HepG2 (cell line): Measurements from ENCODE around the gene TBX3. TPM values are rescaled to one million over a fixed set of nuclear protein-coding genes. Genes with fewer than 3 reads are reported as not detected.
A peak's percentile ranks its signal among the peaks of the same experiment; 100 is the strongest.

ENCODE experiments used
- AFF4 ChIP-seq: sonication (generic); formaldehyde crosslinking; IDR thresholded peaks from 2 replicates; pipeline ENCODE4 v1.4.0; 2020; ENCODE audit warnings: missing genetic modification reagents
- HNRNPLL ChIP-seq: fragments of 200-400 bp; formaldehyde crosslinking; IDR thresholded peaks from 2 replicates; pipeline ENCODE4 v1.6.1; 2017; ENCODE audit warnings: mild to moderate bottlenecking, low read depth, low read length; ENCODE audit not compliant: poor library complexity, severe bottlenecking
- IRX3 ChIP-seq: sonication (generic); formaldehyde crosslinking; IDR thresholded peaks from 2 replicates; pipeline ENCODE4 v1.8.1; 2023; ENCODE audit warnings: mild to moderate bottlenecking, low read depth, missing genetic modification reagents, borderline replicate concordance
- KLF6 ChIP-seq: IDR thresholded peaks from 2 replicates; pipeline ENCODE4 v1.8.0; 2016; ENCODE audit warnings: missing biosample characterization, missing genetic modification reagents
- LBX2 ChIP-seq: sonication (generic); formaldehyde crosslinking; IDR thresholded peaks from 2 replicates; pipeline ENCODE4 v1.5.0; 2020; ENCODE audit warnings: missing genetic modification reagents, mild to moderate bottlenecking, borderline replicate concordance
- MED1 ChIP-seq: sonication (generic); formaldehyde crosslinking; IDR thresholded peaks from 2 replicates; pipeline ENCODE4 v1.4.0; 2020; ENCODE audit warnings: missing genetic modification reagents
- NR3C1 ChIP-seq: sonication (generic); formaldehyde crosslinking; IDR thresholded peaks from 2 replicates; pipeline ENCODE4 v1.4.0; 2020; ENCODE audit warnings: missing genetic modification reagents
- SAP130 ChIP-seq: IDR thresholded peaks from 2 replicates; pipeline ENCODE4 v1.6.1; 2016; ENCODE audit warnings: low read depth
- TEAD2 ChIP-seq: sonication (generic); formaldehyde crosslinking; IDR thresholded peaks from 2 replicates; pipeline ENCODE4 v1.9.0; 2021; ENCODE audit warnings: missing genetic modification reagents
- ZBTB33 ChIP-seq: sonication (generic); formaldehyde crosslinking; IDR thresholded peaks from 2 replicates; pipeline ENCODE4 v1.4.0; 2020; ENCODE audit warnings: missing genetic modification reagents
- ZFP36L2 ChIP-seq: sonication (generic); formaldehyde crosslinking; IDR thresholded peaks from 2 replicates; pipeline ENCODE4 v1.4.0; 2020; ENCODE audit warnings: missing genetic modification reagents
- ZNF317 ChIP-seq: sonication (generic); formaldehyde crosslinking; IDR thresholded peaks from 2 replicates; pipeline ENCODE4 v1.5.0; 2020; ENCODE audit warnings: mild to moderate bottlenecking, missing genetic modification reagents
- ZNF333 ChIP-seq: sonication (generic); formaldehyde crosslinking; IDR thresholded peaks from 2 replicates; pipeline ENCODE4 v1.4.0; 2020; ENCODE audit warnings: mild to moderate bottlenecking, missing genetic modification reagents, borderline replicate concordance
- ZNF414 ChIP-seq: sonication (generic); formaldehyde crosslinking; IDR thresholded peaks from 2 replicates; pipeline ENCODE4 v1.5.0; 2020; ENCODE audit warnings: missing genetic modification reagents
- ZNF563 ChIP-seq: sonication (generic); formaldehyde crosslinking; IDR thresholded peaks from 2 replicates; pipeline ENCODE4 v1.8.0; 2022; ENCODE audit warnings: mild to moderate bottlenecking, moderate library complexity, missing genetic modification reagents
- ZSCAN31 ChIP-seq: sonication (generic); formaldehyde crosslinking; IDR thresholded peaks from 2 replicates; pipeline ENCODE4 v1.5.0; 2020; ENCODE audit warnings: low read depth, mild to moderate bottlenecking, missing genetic modification reagents
- polyA plus RNA-seq, 8 experiments: library from polyadenylated mRNA; depleted of rRNA in 3 of 8; stranded (reverse) in 7 of 8; unstranded in 1 of 8; fragments of >200 nt; fragmentation: Illumina TruSeq in 4 of 8; extraction: Trizol in 4 of 8; gene quantifications; 2 replicates each; pipeline versions ENCODE4 v1.2.1 to v1.2.3, GENCODE V29; 2011 to 2016; ENCODE audit warnings: low read depth in 4 of 8, missing spikeins in 1 of 8, mixed read lengths in 1 of 8; ENCODE audit not compliant: insufficient read depth in 1 of 8
- total RNA-seq, 5 experiments: library from RNA; depleted of rRNA; stranded (reverse); fragments of >200 nt; fragmentation: Illumina TruSeq; extraction: Trizol; gene quantifications; 2 replicates each; pipeline ENCODE4 v1.2.3, GENCODE V29; 2016; ENCODE audit warnings: low read depth in 1 of 5
- TF ChIP-seq, protein P1 (sequence below): IDR thresholded peaks from 2 replicates; pipeline ENCODE4 v1.6.1; 2012; ENCODE audit warnings: low read length, improper control_type of control experiment
- TF ChIP-seq, protein P2 (sequence below): fragments of 450-650 bp; IDR thresholded peaks from 2 replicates; pipeline ENCODE4 v1.6.1; 2017

Gene TBX3
- total and polyA plus RNA-seq, 2 of the 13 experiments (the other 11 are each of a cell fraction or from before 2014, with no cell fraction given) = 27.1 to 42.4 TPM

- TF ChIP-seq, protein P1, sequence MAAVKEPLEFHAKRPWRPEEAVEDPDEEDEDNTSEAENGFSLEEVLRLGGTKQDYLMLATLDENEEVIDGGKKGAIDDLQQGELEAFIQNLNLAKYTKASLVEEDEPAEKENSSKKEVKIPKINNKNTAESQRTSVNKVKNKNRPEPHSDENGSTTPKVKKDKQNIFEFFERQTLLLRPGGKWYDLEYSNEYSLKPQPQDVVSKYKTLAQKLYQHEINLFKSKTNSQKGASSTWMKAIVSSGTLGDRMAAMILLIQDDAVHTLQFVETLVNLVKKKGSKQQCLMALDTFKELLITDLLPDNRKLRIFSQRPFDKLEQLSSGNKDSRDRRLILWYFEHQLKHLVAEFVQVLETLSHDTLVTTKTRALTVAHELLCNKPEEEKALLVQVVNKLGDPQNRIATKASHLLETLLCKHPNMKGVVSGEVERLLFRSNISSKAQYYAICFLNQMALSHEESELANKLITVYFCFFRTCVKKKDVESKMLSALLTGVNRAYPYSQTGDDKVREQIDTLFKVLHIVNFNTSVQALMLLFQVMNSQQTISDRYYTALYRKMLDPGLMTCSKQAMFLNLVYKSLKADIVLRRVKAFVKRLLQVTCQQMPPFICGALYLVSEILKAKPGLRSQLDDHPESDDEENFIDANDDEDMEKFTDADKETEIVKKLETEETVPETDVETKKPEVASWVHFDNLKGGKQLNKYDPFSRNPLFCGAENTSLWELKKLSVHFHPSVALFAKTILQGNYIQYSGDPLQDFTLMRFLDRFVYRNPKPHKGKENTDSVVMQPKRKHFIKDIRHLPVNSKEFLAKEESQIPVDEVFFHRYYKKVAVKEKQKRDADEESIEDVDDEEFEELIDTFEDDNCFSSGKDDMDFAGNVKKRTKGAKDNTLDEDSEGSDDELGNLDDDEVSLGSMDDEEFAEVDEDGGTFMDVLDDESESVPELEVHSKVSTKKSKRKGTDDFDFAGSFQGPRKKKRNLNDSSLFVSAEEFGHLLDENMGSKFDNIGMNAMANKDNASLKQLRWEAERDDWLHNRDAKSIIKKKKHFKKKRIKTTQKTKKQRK = no peak
- TF ChIP-seq NR3C1 (CRISPR knock-in tag) = no peak
- 0 out of 2 replicates have a peak, but pooled peaks have one; percentile 32 for TF ChIP-seq MED1 (CRISPR knock-in tag)
- TF ChIP-seq ZNF414 (CRISPR knock-in tag) = 0 out of 2 replicates have a peak, but pooled peaks have one; percentile 26
- no peak for TF ChIP-seq LBX2 (CRISPR knock-in tag)
- no peak for TF ChIP-seq ZBTB33 (CRISPR knock-in tag)
- TF ChIP-seq SAP130 (CRISPR knock-in tag) = peak; percentile 32; the same call in 1 of the 2 replicates
- no peak for TF ChIP-seq ZNF333 (CRISPR knock-in tag)
- TF ChIP-seq, protein P2, sequence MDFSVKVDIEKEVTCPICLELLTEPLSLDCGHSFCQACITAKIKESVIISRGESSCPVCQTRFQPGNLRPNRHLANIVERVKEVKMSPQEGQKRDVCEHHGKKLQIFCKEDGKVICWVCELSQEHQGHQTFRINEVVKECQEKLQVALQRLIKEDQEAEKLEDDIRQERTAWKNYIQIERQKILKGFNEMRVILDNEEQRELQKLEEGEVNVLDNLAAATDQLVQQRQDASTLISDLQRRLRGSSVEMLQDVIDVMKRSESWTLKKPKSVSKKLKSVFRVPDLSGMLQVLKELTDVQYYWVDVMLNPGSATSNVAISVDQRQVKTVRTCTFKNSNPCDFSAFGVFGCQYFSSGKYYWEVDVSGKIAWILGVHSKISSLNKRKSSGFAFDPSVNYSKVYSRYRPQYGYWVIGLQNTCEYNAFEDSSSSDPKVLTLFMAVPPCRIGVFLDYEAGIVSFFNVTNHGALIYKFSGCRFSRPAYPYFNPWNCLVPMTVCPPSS = no peak
- TF ChIP-seq ZSCAN31 = no peak
- no peak for TF ChIP-seq ZFP36L2 (CRISPR knock-in tag)
- TF ChIP-seq ZNF563 (CRISPR knock-in tag) = 0 out of 2 replicates have a peak, but pooled peaks have one; percentile 6
- no peak for TF ChIP-seq IRX3 (CRISPR knock-in tag)
- no peak for TF ChIP-seq TEAD2
- no peak for TF ChIP-seq ZNF317 (CRISPR knock-in tag)
- no peak; the same call in 1 of the 2 replicates for TF ChIP-seq AFF4 (CRISPR knock-in tag)
- no peak for TF ChIP-seq KLF6
- TF ChIP-seq HNRNPLL = no peak
These were observed 1.7 kb downstream of the TBX3 start (continued) for GRCh38 chr12:114682106-114682784.
